ENCODE measurements around the gene DYNC2I2. TPM values are rescaled to one million over a fixed set of nuclear protein-coding genes. Genes with fewer than 3 reads are reported as not detected.

DYNC2I2 gene
- total RNA-seq, 4 donors from 2014 or later = 21.4 to 44.8 (median 41.1) TPM

GRCh38 chr9:128617943-128618342 is 38.7 kb downstream of the DYNC2I2 start:
- H3K4me1 ChIP-seq = no peaks in the 10 kb centered on the region
- no peaks in the 10 kb centered on the region for H3K27me3 ChIP-seq
- H3K36me3 ChIP-seq = no peaks in the 10 kb centered on the region
- H3K27ac ChIP-seq = no peak overlapping the region
- no peak for DNase-seq
- intact Hi-C loops (cut with DNase I; ENCODE audit: low total_unique reads) = no loop called here
- no peak overlapping the region for H3K4me3 ChIP-seq
- TF ChIP-seq POLR2A (IDR thresholded peaks at IDR 0.05) (no peak), CTCF (IDR thresholded peaks at IDR 0.05) (no peak)
- no peaks in the 10 kb centered on the region for H3K9me3 ChIP-seq

- no peak for DNase-seq
These were observed 41.1 kb downstream of the DYNC2I2 start for GRCh38 chr9:128615571-128615970.

GRCh38 chr9:128614728-128615127 is 41.9 kb downstream of the DYNC2I2 start:
- Histone ChIP-seq H3K4me1 (no peaks in the 10 kb centered on the region), H3K27ac (no peak overlapping the region), H3K27me3 (no peaks in the 10 kb centered on the region), H3K4me3 (no peak overlapping the region), H3K9me3 (no peaks in the 10 kb centered on the region), H3K36me3 (no peaks in the 10 kb centered on the region)
- no peak for TF ChIP-seq POLR2A (IDR thresholded peaks at IDR 0.05)
- no peak for TF ChIP-seq CTCF (IDR thresholded peaks at IDR 0.05)
- intact Hi-C loops (cut with DNase I; ENCODE audit: low total_unique reads) = no loop called here
- no peak for DNase-seq

More at GRCh38 chr9:128615571-128615970, 41.1 kb downstream of the DYNC2I2 start:
- no peak overlapping the region for H3K27ac ChIP-seq
- intact Hi-C loops (cut with DNase I; ENCODE audit: low total_unique reads) = no loop called here
- no peak overlapping the region for H3K4me3 ChIP-seq
- no peaks in the 10 kb centered on the region for H3K36me3 ChIP-seq
- TF ChIP-seq CTCF (IDR thresholded peaks at IDR 0.05) (no peak), POLR2A (IDR thresholded peaks at IDR 0.05) (no peak)
- H3K27me3 ChIP-seq = no peaks in the 10 kb centered on the region
- no peaks in the 10 kb centered on the region for H3K9me3 ChIP-seq
- H3K4me1 ChIP-seq = no peaks in the 10 kb centered on the region

- Histone ChIP-seq H3K9me3 (no peaks in the 10 kb centered on the region), H3K4me1 (no peaks in the 10 kb centered on the region), H3K36me3 (no peaks in the 10 kb centered on the region), H3K27me3 (no peaks in the 10 kb centered on the region), H3K27ac (no peak overlapping the region), H3K4me3 (no peak overlapping the region)
- intact Hi-C loops (cut with DNase I; ENCODE audit: low total_unique reads) = no loop called here
- DNase-seq = no peak
- no peak for TF ChIP-seq CTCF (IDR thresholded peaks at IDR 0.05)
- no peak for TF ChIP-seq POLR2A (IDR thresholded peaks at IDR 0.05)
These were observed 44.9 kb downstream of the DYNC2I2 start for GRCh38 chr9:128611600-128612394.

GRCh38 chr9:128610897-128611296 is 45.8 kb downstream of the DYNC2I2 start:
- no peaks in the 10 kb centered on the region for H3K4me1 ChIP-seq
- H3K9me3 ChIP-seq = no peaks in the 10 kb centered on the region
- H3K27ac ChIP-seq = no peak overlapping the region
- TF ChIP-seq CTCF (IDR thresholded peaks at IDR 0.05) (no peak), POLR2A (IDR thresholded peaks at IDR 0.05) (no peak)
- intact Hi-C loops (cut with DNase I; ENCODE audit: low total_unique reads) = no loop called here
- DNase-seq = no peak
- no peak overlapping the region for H3K4me3 ChIP-seq
- no peaks in the 10 kb centered on the region for H3K36me3 ChIP-seq
- H3K27me3 ChIP-seq = no peaks in the 10 kb centered on the region

All from uterus (tissue), 4 donors.